ENCODE data around the gene FBXW5.

DNA sequence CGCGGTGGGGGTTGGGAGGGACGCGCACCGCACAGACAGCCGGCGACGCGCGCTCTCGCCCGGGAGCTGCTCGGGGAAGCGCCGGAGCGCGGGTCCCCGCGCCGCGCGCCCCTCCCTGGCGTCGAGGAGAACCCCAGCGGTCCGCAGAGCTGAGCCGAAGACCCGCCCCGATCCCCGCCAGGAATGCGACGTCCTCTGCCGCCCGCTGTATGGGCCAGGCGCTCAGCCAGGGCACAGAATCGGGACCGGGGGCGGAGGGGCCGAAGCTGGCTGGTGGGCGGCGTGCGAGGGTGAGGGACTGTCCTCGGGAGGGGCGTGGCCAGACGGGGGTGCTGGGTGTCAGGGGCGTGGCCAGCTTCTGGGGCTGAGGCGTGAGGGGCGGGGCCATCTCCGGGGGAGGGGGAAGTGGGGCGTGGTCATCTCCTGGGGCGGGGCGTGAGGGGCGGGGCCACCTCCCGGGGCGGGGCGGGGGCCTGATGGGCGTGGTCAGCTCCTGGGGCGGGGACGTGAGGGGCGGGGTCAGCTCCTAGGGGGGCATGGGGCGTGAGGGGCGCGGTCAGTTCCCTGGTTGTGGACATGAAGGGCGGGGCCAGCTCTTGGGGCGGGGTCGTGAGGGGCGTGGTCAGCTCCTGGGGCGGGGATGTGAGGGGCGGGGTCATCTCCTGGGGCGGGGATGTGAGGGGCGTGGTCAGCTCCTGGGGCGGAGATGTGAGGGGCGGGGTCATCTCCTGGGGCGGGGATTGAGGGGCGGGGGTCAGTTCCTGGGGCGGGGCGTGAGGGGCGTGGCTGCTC is 33.7 kb upstream of the FBXW5 start:
- TF ChIP-seq POLR2A (IDR thresholded peaks at IDR 0.05; ENCODE audit: low read depth, low read length) (no peak), POLR2AphosphoS5 (IDR thresholded peaks at IDR 0.05; ENCODE audit: insufficient read depth, low read depth, low read length) (no peak), EZH2 (IDR thresholded peaks at IDR 0.05; ENCODE audit: borderline replicate concordance, low read depth, low read length, severe bottlenecking) (no peak), JUN (IDR thresholded peaks at IDR 0.05; ENCODE audit: borderline replicate concordance, insufficient read depth, insufficient read length, low read depth) (no peak), FOS (IDR thresholded peaks at IDR 0.05; ENCODE audit: borderline replicate concordance, insufficient read depth, low read length) (no peak), GATA2 (IDR thresholded peaks at IDR 0.05; ENCODE audit: insufficient read depth, insufficient read length, low read depth, low read length) (no peak)
- TF ChIP-seq, protein P1, sequence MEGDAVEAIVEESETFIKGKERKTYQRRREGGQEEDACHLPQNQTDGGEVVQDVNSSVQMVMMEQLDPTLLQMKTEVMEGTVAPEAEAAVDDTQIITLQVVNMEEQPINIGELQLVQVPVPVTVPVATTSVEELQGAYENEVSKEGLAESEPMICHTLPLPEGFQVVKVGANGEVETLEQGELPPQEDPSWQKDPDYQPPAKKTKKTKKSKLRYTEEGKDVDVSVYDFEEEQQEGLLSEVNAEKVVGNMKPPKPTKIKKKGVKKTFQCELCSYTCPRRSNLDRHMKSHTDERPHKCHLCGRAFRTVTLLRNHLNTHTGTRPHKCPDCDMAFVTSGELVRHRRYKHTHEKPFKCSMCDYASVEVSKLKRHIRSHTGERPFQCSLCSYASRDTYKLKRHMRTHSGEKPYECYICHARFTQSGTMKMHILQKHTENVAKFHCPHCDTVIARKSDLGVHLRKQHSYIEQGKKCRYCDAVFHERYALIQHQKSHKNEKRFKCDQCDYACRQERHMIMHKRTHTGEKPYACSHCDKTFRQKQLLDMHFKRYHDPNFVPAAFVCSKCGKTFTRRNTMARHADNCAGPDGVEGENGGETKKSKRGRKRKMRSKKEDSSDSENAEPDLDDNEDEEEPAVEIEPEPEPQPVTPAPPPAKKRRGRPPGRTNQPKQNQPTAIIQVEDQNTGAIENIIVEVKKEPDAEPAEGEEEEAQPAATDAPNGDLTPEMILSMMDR (IDR thresholded peaks at IDR 0.05; ENCODE audit: extremely low read depth in 1 of 2, insufficient read depth in 1 of 2, low read depth in 1 of 2, low read length in 2 of 2): no peak
- TF ChIP-seq, protein P2, sequence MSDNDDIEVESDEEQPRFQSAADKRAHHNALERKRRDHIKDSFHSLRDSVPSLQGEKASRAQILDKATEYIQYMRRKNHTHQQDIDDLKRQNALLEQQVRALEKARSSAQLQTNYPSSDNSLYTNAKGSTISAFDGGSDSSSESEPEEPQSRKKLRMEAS (IDR thresholded peaks at IDR 0.05; ENCODE audit: insufficient read depth, insufficient read length): no peak

Measured in endothelial cell of umbilical vein (primary cell).